ENCODE measurements around the gene NOB1.

NOB1 gene

DNA sequence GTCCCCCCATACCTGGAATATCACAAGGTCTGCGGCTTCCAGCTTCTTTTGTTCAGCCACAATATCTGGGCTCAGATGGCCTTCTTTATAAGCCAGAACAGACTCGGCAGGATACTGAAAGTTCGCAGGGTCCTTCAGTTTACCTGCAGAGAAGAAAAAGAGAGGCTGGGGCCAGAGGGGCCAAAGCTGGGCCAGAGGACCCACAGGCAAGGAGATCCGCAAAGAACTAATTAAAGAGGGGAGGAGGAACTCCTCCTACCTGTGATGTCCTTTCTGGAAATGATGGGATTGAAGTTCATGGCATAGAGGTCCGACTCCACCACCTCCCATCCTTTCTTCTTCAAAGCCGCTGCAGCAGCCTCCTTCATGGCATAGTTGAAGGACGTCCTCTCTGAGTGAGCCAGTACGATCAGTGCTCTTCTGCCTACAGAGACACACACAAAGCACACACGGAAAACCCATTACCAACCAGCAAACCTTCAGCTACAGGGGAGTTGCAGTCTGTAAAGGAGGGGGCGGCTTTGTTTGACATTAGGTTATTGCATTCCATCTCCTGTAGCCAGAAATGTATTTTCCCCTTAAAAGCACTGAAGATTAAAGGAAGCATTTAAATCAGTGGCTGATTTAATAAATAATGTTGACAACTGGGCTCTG lies 36.5 kb downstream of the NOB1 start:
- DNase-seq, result no peak

DNA sequence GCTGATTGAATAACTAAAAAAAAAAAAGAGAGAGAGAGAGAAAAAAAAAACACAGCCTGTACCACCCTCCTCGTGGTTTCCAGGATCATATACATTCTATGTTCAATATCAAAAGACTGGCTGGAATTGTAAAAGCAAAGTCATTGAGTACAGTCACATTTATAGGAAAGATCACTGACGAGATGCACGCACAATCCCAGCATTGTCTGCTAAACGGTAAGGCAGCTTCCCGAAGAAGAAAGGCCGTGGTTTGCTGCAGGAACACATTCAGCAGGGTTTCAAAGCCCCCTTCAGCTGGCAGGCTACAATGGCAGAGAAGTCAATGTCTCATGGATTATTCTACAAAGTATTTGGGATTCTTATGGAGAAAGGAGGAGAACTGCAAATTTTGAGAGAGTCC lies 37.7 kb downstream of the NOB1 start:
- DNase-seq, result no peak

DNA sequence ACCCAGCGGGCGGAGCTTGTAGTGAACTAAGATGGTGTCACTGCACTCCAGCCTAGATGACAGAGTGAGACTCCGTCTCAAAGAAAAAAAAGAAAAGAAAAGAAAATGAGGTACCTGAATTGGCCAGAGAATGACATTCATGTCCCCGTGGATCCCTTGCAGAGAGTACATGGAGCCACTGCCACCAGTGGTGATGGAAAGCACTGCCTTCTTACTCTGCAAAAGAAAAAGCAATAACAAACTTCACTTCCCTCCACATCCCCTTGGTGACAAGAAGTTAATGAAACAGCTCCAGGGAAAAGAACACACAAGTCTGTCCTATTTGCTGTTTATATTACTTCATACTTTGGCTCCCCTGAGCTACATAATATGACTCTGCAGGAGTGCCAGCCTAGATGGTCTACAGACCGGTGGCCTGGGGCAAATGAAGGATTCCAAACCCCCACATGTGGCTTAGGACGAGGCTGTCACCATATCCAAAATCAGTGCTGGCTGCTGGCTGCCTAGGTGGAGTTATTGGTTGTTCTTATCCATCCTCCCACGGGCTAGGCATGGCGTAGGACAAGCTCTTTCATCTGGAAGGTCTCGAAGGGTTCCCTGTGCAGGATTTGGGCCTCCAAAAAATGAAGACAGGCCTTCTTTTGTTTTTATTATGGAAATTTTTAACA lies 41.7 kb downstream of the NOB1 start:
- DNase-seq, result no peak

DNA sequence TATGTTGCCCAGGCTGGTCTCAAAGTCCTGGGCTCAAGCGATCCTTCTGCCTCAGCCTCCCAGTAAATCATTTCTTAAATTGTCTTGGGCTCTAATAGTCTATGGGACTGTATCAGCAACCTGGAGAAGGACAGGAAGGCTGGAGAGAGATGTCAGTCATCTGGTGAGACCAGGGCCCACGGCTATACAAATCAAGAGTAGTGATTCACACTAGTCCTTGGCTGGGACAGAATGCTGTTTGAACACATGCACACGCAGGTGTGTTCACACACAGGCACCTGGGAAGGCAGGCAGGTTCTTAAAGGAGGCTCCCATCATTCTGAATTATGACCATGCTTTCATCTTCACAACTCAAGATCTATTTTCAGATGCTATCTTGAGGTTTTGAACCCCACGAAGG lies 42.4 kb downstream of the NOB1 start:
- no peak for DNase-seq

DNA sequence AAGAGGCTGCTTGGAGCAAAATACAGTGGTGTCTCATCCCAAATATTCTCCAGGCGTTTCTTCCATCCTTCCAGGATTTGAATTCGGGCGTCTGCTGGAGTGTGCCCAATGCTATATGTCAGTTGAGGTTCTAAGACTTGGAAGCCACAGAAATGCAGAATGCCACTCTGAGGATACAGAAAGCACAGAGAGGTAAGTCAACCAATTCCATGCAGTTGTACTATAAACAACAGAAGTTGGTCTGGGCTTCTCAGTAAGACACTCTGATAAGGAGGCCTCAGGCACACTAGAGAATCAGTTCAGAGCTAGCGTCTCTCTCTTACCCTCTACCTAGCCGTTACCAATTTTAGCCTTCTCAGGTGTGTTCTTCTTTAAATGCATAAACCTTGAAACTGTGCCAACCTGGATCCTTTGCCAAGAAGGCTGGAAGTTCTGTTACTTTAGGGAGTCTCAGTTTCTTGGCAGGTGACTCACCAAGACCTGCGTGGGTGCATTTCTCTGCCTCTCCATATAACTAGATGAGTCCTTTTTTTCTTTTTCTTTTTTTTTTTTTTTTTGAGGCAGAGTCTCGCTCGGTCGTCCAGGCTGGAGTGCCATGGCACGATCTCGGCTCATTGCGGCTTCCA lies 43.5 kb downstream of the NOB1 start:
- DNase-seq, result no peak

DNA sequence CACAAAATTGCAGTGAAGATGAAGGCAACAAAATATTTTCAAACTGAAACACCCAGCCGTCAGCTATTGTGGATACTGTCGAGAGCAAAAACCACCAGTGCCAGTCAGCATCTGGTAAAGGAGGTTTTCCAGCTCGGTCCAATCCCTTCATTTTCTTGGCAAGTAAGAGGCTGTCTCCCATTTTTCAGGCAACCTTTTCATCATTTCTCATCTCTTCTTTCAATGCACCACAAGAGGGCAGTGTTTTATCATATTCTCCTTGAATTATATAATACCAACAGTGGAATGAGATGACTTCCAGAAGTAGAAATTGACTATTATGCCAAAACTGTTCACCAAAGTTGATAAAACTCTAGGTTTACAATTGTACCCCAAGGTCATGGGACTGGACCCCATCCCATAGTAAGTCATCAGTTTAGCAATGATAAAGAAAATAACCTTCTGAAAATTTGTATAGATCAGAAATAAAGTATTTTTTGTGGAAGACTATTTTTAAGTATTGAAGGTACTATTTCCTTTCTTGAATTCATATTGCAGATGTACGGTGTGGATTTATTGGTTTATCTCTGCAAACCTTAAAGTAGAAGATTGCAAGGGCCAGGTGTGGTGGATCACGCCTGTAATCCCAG lies 45.2 kb downstream of the NOB1 start:
- no peak for DNase-seq

DNA sequence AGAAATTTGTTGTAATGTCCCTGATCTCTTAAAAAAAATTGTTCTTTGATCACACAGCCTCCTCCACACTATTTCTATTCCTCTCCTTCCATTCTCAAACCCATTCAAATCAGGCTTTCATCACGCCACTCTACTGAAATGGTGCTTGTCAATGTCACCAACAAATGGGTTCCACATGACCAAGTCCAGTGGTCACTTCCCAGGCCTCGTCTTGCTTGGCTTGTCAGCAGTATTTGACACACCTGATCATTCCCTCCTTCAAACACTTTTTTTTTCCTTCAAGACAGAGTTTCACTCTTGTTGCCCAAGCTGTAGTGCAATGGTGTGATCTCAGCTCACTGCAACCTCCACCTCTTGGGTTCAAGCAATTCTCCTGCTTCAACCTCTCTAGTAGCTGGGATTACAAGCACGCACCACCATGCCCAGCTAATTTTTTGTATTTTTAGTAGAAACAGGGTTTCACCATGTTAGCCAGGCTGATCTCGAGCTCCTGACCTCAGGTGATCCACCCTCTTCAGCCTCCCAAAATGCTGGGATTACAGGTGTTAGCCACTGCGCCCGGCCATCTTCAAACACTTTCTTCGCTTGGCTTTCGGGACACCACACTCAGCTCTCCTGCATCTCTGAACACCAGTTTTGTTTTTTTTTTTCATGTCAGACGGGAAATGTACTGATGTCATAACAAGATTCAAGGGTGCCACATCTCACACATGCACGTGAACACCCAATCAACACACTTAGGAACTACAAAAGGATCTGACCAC lies 46.6 kb downstream of the NOB1 start:
- DNase-seq, result no peak

DNA sequence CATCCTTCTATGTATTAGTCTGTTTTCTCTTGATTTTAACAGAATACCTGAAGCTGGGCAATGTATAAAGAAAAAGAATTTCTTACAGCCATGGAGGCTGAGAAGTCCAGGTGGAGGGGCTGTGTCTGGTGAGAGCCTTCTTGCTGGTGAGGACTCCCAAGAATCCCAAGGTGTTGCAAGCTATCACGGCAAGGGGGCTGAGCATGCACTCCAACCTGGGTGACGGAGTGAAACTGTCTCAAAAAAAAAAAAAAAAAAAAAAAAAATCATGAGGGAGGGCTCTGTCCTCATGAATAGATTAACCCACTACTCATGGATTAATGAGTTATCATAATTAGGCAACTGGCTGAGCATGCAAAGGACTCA lies 47.8 kb downstream of the NOB1 start:
- DNase-seq, result no peak

DNA sequence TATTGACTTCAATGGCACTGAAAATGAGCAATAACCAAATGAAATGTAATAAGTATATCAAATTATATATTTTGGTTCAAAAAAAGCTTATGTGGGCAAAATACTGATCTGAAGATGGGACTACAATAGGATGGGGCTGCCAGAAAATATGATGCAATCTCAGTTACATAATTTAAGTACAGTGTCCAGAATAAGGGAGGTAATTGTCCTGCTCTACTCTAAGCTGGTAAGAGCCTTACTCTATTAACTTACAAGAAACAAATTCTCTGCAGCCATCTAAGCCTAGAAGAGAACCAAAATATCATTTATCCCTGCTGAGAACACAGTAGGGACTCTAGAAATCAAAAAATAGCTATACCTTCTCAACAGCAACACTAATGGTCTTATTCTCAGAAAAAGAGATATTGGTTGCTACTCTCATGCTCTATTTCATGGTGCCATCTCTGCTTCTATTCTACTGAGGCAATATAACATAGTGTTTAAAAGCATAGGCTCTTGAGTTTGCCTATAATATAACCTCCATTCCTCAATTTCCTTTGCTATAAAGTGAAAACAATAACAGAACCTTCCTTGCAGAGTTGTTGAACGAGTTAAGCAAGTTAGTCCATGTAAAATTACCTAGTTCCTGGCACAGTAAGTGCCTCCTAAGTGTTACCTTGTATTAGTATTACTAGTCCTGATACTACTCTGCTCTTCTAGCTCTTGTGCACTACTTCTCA lies 48.3 kb downstream of the NOB1 start:
- DNase-seq, result no peak

DNA sequence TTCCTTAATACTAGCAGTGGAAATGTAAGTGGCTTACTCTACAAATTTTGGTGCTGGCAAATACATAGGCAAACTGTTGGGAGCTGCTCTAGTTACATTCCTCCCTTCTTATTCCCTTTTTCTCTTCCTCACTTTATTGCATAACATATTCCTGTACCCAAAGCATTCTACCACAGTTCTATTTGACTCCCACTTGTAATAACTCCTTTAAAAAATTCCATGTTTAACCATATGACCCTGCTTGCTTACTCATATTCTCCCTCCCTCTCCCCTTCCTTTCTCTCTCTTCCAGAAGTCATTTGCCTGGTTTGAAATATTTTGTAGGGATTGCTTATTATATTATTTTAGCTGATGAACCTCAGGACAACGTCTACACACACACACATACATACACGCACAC lies 51.1 kb downstream of the NOB1 start:
- DNase-seq, result no peak

DNA sequence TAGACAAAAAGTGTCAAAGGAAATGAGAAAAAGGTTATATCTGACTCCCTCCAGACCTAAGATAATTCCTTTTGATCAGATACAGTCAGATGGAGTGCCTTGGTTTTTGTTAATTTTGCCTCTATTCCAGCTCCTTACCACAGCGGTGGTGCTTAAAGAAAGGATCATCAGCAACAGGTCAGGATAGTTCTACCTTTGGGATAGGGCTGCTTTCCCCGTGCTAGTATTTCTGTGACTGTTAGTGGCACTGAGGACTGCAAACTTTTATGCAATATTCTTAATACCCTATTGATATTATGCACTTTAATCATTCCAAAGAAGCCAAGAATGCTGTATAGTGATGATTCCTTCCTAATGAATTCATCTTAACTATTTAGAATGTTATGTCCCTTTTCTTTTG lies 52.9 kb downstream of the NOB1 start:
- no peak for DNase-seq

DNA sequence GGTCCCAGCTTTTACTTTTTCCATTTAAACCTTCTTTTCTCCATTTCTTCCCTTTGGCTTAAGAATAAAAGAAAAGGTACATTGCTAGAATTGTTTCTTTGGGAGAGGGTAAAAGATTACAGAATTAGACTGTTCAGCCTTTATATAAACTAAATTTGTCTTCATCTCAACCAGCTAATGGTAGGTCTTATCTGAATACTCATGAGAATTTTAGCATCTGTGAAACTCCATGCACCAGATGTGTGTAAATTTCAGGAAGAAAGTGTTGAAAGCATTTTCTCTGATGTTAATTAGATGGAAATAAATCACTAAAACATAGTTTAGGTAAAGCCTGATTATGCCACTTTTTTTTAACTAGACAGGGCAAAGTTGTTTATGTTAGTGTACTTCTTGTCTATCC lies 53.3 kb downstream of the NOB1 start:
- DNase-seq, result no peak

DNA sequence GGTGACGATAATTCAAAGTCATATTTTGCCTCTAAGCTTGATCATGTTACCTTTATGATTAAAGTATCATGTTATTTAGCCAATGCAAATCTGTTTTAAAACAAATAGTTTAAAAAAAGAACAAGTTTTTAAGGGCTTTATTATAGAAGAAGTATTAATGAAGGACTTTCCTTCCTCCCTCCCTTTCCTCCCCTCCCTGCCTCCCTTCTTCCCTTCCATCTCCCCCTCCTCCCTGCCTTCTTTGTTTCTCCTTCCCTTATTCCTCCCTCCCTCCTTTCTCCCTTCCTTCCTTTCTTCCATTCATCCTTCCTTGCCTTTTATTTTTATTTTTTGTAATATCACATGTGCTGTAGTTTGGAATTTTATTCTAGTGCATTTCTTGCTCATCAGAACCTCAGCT lies 54.8 kb downstream of the NOB1 start:
- no peak for DNase-seq

DNA sequence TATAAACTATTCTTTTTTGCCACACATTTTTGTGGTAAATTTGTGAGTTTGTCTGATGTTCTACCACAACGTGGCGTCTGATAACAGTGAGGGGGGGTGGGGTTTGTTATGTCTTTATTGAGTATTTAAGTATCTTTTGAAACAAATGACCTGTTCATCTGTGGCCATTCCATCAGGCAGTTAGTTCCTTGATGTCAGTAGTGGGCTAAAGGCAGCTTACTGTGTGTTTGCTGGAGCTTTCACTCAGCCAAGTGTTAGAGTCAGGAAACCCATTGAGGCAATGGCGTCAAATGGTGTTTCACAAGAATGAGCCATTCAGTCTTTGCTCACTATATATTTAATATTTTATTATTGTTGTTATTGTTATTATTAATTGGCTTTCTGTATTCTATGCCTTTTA lies 56.3 kb downstream of the NOB1 start:
- no peak for DNase-seq

DNA sequence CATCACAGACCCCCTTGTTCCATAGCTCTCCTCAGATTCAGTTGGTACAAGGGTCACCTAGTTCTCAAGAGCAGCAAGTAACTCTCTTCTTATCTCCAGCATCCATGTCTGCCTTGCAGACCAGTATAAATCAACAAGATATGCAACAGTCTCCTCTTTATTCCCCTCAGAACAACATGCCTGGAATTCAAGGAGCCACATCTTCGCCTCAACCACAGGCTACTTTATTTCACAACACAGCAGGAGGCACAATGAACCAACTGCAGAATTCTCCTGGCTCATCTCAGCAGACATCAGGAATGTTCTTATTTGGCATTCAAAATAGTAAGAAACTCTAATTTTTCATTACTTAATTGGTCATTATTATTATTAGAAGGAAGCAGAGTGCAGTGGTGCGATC lies 60.8 kb downstream of the NOB1 start:
- DNase-seq, result no peak

DNA sequence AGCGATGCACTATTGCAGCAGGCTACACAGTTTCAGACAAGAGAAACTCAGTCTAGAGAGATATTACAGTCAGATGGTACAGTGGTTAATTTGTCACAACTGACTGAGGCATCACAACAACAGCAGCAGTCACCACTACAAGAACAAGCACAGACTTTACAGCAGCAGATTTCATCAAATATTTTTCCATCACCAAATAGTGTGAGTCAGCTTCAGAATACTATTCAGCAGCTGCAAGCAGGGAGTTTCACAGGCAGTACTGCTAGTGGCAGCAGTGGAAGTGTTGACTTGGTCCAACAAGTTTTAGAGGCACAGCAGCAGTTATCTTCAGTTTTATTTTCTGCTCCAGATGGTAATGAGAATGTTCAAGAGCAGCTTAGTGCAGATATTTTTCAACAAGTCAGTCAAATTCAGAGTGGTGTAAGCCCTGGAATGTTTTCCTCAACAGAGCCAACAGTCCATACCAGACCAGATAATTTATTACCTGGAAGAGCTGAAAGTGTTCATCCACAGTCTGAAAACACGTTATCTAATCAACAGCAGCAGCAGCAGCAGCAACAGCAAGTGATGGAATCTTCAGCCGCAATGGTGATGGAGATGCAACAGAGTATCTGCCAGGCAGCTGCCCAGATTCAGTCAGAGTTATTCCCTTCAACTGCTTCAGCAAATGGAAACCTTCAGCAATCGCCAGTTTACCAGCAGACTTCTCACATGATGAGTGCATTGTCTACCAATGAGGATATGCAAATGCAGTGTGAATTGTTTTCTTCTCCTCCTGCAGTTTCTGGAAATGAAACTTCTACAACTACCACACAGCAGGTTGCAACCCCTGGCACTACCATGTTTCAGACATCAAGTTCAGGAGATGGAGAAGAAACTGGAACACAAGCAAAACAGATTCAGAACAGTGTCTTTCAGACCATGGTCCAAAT lies 62.5 kb downstream of the NOB1 start:
- DNase-seq, result no peak

All from stimulated activated naive CD4-positive, alpha-beta T cell treated with Interleukin-2 at 50 U/mL for 16 hours (primary cell).